Parathyroid adenoma (tissue), 2 donors: ENCODE results near the gene PKN1.

Experiments
- H2AFZ ChIP-seq: fragments of 300-600 bp; sonication (generic); one replicate; pipeline ENCODE4 v1.7.0; 2017; ENCODE audit warnings: antibody characterized with exemption, mild to moderate bottlenecking
- H3K27ac ChIP-seq: fragments of 300-600 bp; sonication (generic); one replicate; pipeline ENCODE4 v1.7.0; 2017
- H3K27me3 ChIP-seq: fragments of 300-600 bp; sonication (generic); one replicate; pipeline ENCODE4 v1.7.0; 2017; ENCODE audit warnings: low read length; ENCODE audit not compliant: control insufficient read depth, insufficient read depth
- H3K36me3 ChIP-seq: fragments of 300-600 bp; sonication (generic); one replicate; pipeline ENCODE4 v1.7.0; 2017; ENCODE audit warnings: low read length; ENCODE audit not compliant: control insufficient read depth, insufficient read depth
- H3K4me1 ChIP-seq: fragments of 300-600 bp; sonication (generic); one replicate; pipeline ENCODE4 v1.7.0; 2017; ENCODE audit warnings: control low read depth
- H3K4me2 ChIP-seq: fragments of 300-600 bp; sonication (generic); one replicate; pipeline ENCODE4 v1.7.0; 2017; ENCODE audit warnings: low read length
- H3K4me3 ChIP-seq: fragments of 300-600 bp; sonication (generic); one replicate; pipeline ENCODE4 v1.7.0; 2017; ENCODE audit warnings: low read depth, low read length
- H3K79me2 ChIP-seq: fragments of 300-600 bp; sonication (generic); one replicate; pipeline ENCODE4 v1.7.0; 2017; ENCODE audit warnings: control low read depth
- H3K9ac ChIP-seq: fragments of 300-600 bp; sonication (generic); one replicate; pipeline ENCODE4 v1.7.0; 2017; ENCODE audit warnings: mild to moderate bottlenecking
- H3K9me3 ChIP-seq: fragments of 300-600 bp; sonication (generic); one replicate; pipeline ENCODE4 v1.7.0; 2017; ENCODE audit warnings: low read length; ENCODE audit not compliant: control insufficient read depth
- TF ChIP-seq, protein P1 (sequence below): fragments of 300-600 bp; sonication (generic); IDR thresholded peaks from one replicate; pipeline ENCODE4 v1.7.0; 2017; ENCODE audit warnings: antibody characterized with exemption, mild to moderate bottlenecking
- donor health status: primary hyperparathyroidism.

The PKN1 gene

DNA sequence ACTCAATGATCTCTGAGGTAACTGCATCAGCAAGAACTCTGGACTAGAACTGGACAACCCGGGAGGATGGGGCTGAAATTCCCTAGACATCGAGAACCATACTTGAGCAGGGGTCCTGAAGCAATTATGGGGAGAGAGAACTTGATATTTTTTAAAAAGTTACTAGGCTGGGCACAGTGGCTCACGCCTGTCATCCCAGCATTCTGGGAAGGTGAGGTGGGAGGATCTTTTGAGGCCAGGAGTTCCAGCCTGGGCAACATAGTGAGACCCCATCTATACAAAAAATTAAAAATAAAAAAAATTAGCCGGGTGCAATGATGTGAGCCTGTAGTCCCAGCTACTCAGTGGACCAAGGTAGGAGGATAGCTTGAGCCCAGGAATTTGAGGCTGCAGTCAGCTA lies 87.4 kb downstream of the PKN1 start:
- H3K27ac ChIP-seq = no peak overlapping the region
- no peak overlapping the region for H3K4me3 ChIP-seq
- peaks cover 12% of the 10 kb centered on the region for H3K79me2 ChIP-seq
- no peak overlapping the region for H3K4me2 ChIP-seq
- TF ChIP-seq, protein P1, sequence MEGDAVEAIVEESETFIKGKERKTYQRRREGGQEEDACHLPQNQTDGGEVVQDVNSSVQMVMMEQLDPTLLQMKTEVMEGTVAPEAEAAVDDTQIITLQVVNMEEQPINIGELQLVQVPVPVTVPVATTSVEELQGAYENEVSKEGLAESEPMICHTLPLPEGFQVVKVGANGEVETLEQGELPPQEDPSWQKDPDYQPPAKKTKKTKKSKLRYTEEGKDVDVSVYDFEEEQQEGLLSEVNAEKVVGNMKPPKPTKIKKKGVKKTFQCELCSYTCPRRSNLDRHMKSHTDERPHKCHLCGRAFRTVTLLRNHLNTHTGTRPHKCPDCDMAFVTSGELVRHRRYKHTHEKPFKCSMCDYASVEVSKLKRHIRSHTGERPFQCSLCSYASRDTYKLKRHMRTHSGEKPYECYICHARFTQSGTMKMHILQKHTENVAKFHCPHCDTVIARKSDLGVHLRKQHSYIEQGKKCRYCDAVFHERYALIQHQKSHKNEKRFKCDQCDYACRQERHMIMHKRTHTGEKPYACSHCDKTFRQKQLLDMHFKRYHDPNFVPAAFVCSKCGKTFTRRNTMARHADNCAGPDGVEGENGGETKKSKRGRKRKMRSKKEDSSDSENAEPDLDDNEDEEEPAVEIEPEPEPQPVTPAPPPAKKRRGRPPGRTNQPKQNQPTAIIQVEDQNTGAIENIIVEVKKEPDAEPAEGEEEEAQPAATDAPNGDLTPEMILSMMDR = no peak
- H3K4me1 ChIP-seq = peaks cover 11% of the 10 kb centered on the region
- H3K9ac ChIP-seq = no peak overlapping the region
- no peaks in the 10 kb centered on the region for H3K9me3 ChIP-seq
- H3K36me3 ChIP-seq = no peaks in the 10 kb centered on the region
- no peak overlapping the region for H2AFZ ChIP-seq
- no peaks in the 10 kb centered on the region for H3K27me3 ChIP-seq
